ENCODE data around the gene SLAMF8. TPM values are rescaled to one million over a fixed set of nuclear protein-coding genes. Genes with fewer than 3 reads are reported as not detected.

SLAMF8 gene
- total and polyA plus RNA-seq, 4 donors = 0.28 to 1.6 (median 1.1) TPM

DNA sequence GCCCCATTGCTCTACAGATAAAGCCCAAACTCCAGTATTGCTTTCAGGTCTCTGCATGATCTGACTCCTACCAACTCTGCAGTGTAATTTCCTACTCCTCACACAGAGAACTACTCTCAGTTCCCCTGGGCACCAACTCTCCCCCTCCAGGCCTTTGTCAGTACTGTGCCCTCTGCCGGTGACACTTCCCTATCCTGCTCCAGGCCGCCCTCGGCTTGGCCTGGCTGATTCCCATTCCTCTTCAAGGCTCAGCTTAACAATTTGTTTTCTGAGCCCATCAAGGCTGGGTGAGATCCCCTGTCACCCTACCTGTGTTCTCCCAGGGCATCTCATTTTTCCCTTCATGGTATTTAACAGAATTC is 2.6 kb downstream of the SLAMF8 start (continued):
- no peak for TF ChIP-seq SP1 (IDR thresholded peaks at IDR 0.05)
- TF ChIP-seq FOXA1 (IDR thresholded peaks at IDR 0.05) = no peak
- TF ChIP-seq EGR1 (IDR thresholded peaks at IDR 0.05; ENCODE audit: low read depth in 2 of 2) = no peak
- TF ChIP-seq RXRA (IDR thresholded peaks at IDR 0.05) = no peak
- no peak for TF ChIP-seq GABPA (IDR thresholded peaks at IDR 0.05 in 1 of 2, conservative IDR thresholded peaks at IDR 0.05 in 1 of 2)
- peak in 1 of 2 donors; percentile 75 for TF ChIP-seq RAD21 (IDR thresholded peaks at IDR 0.05)

DNA sequence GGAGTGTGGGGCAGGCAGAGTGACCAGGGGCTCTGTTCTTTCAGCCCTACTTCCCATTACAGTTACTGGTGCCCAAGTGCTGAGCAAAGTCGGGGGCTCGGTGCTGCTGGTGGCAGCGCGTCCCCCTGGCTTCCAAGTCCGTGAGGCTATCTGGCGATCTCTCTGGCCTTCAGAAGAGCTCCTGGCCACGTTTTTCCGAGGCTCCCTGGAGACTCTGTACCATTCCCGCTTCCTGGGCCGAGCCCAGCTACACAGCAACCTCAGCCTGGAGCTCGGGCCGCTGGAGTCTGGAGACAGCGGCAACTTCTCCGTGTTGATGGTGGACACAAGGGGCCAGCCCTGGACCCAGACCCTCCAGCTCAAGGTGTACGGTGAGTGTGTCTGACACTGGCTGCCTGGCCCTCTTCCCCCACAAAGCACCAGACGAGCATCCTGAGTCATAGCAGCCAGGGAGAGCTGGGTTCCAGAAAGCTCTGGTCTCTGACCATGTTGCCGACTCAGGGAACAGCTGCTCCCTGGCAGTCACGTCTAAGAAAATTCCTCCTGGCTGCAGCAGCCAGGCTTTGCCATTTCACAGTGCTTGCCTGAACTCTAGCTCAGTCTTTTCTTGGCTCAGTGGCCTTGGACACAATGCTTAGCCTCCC is 3.3 kb downstream of the SLAMF8 start:
- Histone ChIP-seq H3K27me3 (ENCODE audit: control insufficient read depth in 4 of 4, insufficient read depth in 4 of 4, low read length in 3 of 4) (no peaks in the 10 kb centered on the region), H3K4me3 (ENCODE audit: low read depth in 1 of 3, low read length in 3 of 3) (no peak overlapping the region), H3K9ac (ENCODE audit: low read depth in 1 of 2, low read length in 2 of 2) (no peak overlapping the region), H3K36me3 (ENCODE audit: control insufficient read depth in 4 of 4, insufficient read depth in 3 of 4, low read depth in 1 of 4, low read length in 3 of 4) (no peaks in the 10 kb centered on the region), H3K9me3 (ENCODE audit: control insufficient read depth in 4 of 4, low read length in 3 of 4) (no peaks in the 10 kb centered on the region), H3K4me1 (ENCODE audit: control insufficient read depth in 4 of 4, insufficient read depth in 4 of 4, low read length in 3 of 4) (no peaks in the 10 kb centered on the region), H3K27ac (ENCODE audit: low read depth in 1 of 2, low read length in 2 of 2) (no peak overlapping the region)
- WGBS = 91% methylated on average over 18 of the region's 18 CpGs
- no peak for DNase-seq (ENCODE audit: low spot score)
- TF ChIP-seq YY1 (IDR thresholded peaks at IDR 0.05) (no peak), TAF1 (conservative IDR thresholded peaks at IDR 0.05) (no peak), HNF4G (IDR thresholded peaks at IDR 0.05) (no peak), GABPA (IDR thresholded peaks at IDR 0.05 in 1 of 2, conservative IDR thresholded peaks at IDR 0.05 in 1 of 2) (no peak), SP1 (IDR thresholded peaks at IDR 0.05) (no peak), RXRA (IDR thresholded peaks at IDR 0.05) (no peak), JUND (IDR thresholded peaks at IDR 0.05) (no peak), FOXA2 (IDR thresholded peaks at IDR 0.05) (no peak), HNF4A (conservative IDR thresholded peaks at IDR 0.05) (no peak)
- TF ChIP-seq, protein P1, sequence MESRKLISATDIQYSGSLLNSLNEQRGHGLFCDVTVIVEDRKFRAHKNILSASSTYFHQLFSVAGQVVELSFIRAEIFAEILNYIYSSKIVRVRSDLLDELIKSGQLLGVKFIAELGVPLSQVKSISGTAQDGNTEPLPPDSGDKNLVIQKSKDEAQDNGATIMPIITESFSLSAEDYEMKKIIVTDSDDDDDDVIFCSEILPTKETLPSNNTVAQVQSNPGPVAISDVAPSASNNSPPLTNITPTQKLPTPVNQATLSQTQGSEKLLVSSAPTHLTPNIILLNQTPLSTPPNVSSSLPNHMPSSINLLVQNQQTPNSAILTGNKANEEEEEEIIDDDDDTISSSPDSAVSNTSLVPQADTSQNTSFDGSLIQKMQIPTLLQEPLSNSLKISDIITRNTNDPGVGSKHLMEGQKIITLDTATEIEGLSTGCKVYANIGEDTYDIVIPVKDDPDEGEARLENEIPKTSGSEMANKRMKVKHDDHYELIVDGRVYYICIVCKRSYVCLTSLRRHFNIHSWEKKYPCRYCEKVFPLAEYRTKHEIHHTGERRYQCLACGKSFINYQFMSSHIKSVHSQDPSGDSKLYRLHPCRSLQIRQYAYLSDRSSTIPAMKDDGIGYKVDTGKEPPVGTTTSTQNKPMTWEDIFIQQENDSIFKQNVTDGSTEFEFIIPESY (IDR thresholded peaks at IDR 0.05) = no peak
- TF ChIP-seq, protein P2, sequence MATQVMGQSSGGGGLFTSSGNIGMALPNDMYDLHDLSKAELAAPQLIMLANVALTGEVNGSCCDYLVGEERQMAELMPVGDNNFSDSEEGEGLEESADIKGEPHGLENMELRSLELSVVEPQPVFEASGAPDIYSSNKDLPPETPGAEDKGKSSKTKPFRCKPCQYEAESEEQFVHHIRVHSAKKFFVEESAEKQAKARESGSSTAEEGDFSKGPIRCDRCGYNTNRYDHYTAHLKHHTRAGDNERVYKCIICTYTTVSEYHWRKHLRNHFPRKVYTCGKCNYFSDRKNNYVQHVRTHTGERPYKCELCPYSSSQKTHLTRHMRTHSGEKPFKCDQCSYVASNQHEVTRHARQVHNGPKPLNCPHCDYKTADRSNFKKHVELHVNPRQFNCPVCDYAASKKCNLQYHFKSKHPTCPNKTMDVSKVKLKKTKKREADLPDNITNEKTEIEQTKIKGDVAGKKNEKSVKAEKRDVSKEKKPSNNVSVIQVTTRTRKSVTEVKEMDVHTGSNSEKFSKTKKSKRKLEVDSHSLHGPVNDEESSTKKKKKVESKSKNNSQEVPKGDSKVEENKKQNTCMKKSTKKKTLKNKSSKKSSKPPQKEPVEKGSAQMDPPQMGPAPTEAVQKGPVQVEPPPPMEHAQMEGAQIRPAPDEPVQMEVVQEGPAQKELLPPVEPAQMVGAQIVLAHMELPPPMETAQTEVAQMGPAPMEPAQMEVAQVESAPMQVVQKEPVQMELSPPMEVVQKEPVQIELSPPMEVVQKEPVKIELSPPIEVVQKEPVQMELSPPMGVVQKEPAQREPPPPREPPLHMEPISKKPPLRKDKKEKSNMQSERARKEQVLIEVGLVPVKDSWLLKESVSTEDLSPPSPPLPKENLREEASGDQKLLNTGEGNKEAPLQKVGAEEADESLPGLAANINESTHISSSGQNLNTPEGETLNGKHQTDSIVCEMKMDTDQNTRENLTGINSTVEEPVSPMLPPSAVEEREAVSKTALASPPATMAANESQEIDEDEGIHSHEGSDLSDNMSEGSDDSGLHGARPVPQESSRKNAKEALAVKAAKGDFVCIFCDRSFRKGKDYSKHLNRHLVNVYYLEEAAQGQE (IDR thresholded peaks at IDR 0.05) = no peak

DNA sequence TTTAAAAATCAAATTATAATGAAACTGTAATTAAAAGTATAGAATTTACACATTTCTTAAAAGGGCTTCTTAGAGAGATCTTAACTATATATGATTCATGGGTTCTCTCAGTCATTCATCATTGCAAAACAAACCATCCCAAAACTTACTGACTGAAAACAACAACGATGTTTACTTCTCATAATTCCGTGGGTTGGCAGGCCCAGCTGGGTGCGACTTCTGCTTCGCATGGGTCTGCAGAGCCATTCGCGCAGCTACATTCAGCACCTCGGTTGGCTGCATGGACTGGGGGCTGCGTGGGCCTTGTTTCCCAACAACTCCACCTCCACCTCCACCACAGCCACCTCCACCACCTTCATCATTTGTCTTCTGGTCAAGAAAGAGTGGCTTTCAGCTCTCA is 4.0 kb downstream of the SLAMF8 start:
- no peaks in the 10 kb centered on the region for H3K4me1 ChIP-seq (ENCODE audit: control insufficient read depth in 4 of 4, insufficient read depth in 4 of 4, low read length in 3 of 4)
- H3K9me3 ChIP-seq (ENCODE audit: control insufficient read depth in 4 of 4, low read length in 3 of 4) = no peaks in the 10 kb centered on the region
- no peaks in the 10 kb centered on the region for H3K27me3 ChIP-seq (ENCODE audit: control insufficient read depth in 4 of 4, insufficient read depth in 4 of 4, low read length in 3 of 4)
- no peak overlapping the region for H3K9ac ChIP-seq (ENCODE audit: low read depth in 1 of 2, low read length in 2 of 2)
- no peak for DNase-seq (ENCODE audit: low spot score)
- no peak overlapping the region for H3K4me3 ChIP-seq (ENCODE audit: low read depth in 1 of 3, low read length in 3 of 3)
- 90% methylated on average over 8 of the region's 8 CpGs for WGBS
- no peak overlapping the region for H3K27ac ChIP-seq (ENCODE audit: low read depth in 1 of 2, low read length in 2 of 2)
- no peak for TF ChIP-seq RAD21 (IDR thresholded peaks at IDR 0.05)
- TF ChIP-seq, protein P1 (IDR thresholded peaks at IDR 0.05) = no peak
- TF ChIP-seq JUND (IDR thresholded peaks at IDR 0.05) = no peak
- TF ChIP-seq EGR1 (IDR thresholded peaks at IDR 0.05; ENCODE audit: low read depth in 2 of 2) = no peak
- no peak for TF ChIP-seq NR2F2 (IDR thresholded peaks at IDR 0.05)
- TF ChIP-seq YY1 (IDR thresholded peaks at IDR 0.05) = no peak
- no peak for TF ChIP-seq SP1 (IDR thresholded peaks at IDR 0.05)
- TF ChIP-seq FOXA1 (IDR thresholded peaks at IDR 0.05) = no peak
- no peak for TF ChIP-seq FOXA2 (IDR thresholded peaks at IDR 0.05)
- TF ChIP-seq HNF4A (conservative IDR thresholded peaks at IDR 0.05) = no peak
- TF ChIP-seq, protein P3, sequence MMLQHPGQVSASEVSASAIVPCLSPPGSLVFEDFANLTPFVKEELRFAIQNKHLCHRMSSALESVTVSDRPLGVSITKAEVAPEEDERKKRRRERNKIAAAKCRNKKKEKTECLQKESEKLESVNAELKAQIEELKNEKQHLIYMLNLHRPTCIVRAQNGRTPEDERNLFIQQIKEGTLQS (IDR thresholded peaks at IDR 0.05) = no peak
- no peak for TF ChIP-seq TAF1 (conservative IDR thresholded peaks at IDR 0.05)
- no peak for TF ChIP-seq GABPA (IDR thresholded peaks at IDR 0.05 in 1 of 2, conservative IDR thresholded peaks at IDR 0.05 in 1 of 2)
- TF ChIP-seq HNF4G (IDR thresholded peaks at IDR 0.05) = no peak
- TF ChIP-seq RXRA (IDR thresholded peaks at IDR 0.05) = no peak
- no peaks in the 10 kb centered on the region for H3K36me3 ChIP-seq (ENCODE audit: control insufficient read depth in 4 of 4, insufficient read depth in 3 of 4, low read depth in 1 of 4, low read length in 3 of 4)
